OCI-LY3 (cell line): Measurements from ENCODE around the gene SPON1.

ENCODE experiments used
- CTCF ChIP-seq: fragments of 200-600, 300-600 bp; sonication (generic); IDR thresholded peaks from 2 replicates; pipeline ENCODE4 v1.5.1; 2014; ENCODE audit warnings: antibody characterized with exemption, low read length, low read depth
- EZH2phosphoT487 ChIP-seq: fragments of 200-600 bp; shearing (Covaris generic); IDR thresholded peaks from 2 replicates; pipeline ENCODE4 v1.6.1; 2018; ENCODE audit warnings: antibody characterized with exemption, mixed run types, low read depth

DNA sequence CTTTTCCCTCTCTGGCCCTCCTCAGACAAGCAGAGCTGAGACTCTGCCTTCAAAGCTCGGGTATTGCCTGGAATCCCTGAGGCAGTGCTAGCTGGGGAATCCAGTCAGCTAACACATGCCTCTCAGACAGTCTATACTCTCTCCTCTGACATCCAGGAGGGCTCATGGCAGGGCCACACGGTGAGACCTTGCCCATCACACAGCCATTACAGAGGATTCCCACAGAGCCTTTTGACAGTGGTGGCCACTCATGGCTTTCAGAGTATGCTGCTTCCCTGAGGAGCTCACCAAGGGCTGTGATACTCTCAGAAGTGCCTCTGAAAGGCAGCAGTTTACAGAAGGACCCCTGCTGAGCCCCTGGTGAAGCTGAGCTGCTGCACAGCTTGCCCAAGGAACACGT, 231.1 kb downstream of the SPON1 start:
- no peak for TF ChIP-seq CTCF
- no peak for TF ChIP-seq EZH2phosphoT487
